ENCODE results near the gene AQR. TPM values are rescaled to one million over a fixed set of nuclear protein-coding genes. Genes with fewer than 3 reads are reported as not detected.

Gene AQR
- total RNA-seq, 1 experiment from 2014 or later = 62.1 TPM

DNA sequence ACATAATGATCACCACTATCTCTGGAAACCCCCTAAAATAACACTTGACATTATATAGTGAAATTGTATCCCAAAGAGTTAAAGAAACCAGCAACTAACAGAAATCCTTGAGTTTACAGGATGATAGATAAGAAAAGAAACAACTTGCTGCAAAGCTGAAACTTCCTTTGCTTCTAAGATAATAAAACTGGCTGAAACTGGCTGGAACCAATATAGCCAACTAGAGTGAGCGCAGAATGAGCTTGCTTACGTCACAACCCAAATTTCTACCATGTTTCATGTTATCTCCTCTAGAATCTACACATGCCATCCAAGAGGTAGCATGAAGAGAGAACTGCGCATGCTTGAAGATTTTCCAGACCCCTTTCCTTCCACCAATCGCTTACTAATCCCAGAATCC lies 90.4 kb downstream of the AQR start (continued):
- TF ChIP-seq, protein P1, sequence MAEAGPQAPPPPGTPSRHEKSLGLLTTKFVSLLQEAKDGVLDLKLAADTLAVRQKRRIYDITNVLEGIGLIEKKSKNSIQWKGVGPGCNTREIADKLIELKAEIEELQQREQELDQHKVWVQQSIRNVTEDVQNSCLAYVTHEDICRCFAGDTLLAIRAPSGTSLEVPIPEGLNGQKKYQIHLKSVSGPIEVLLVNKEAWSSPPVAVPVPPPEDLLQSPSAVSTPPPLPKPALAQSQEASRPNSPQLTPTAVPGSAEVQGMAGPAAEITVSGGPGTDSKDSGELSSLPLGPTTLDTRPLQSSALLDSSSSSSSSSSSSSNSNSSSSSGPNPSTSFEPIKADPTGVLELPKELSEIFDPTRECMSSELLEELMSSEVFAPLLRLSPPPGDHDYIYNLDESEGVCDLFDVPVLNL (CRISPR knock-in tag; IDR thresholded peaks at IDR 0.05; ENCODE audit: borderline replicate concordance, low read depth) = no peak
- no peak for TF ChIP-seq RORB (CRISPR knock-in tag; IDR thresholded peaks at IDR 0.05)
- no peak for TF ChIP-seq ZNF232 (CRISPR knock-in tag; IDR thresholded peaks at IDR 0.05)
- TF ChIP-seq, protein P2, sequence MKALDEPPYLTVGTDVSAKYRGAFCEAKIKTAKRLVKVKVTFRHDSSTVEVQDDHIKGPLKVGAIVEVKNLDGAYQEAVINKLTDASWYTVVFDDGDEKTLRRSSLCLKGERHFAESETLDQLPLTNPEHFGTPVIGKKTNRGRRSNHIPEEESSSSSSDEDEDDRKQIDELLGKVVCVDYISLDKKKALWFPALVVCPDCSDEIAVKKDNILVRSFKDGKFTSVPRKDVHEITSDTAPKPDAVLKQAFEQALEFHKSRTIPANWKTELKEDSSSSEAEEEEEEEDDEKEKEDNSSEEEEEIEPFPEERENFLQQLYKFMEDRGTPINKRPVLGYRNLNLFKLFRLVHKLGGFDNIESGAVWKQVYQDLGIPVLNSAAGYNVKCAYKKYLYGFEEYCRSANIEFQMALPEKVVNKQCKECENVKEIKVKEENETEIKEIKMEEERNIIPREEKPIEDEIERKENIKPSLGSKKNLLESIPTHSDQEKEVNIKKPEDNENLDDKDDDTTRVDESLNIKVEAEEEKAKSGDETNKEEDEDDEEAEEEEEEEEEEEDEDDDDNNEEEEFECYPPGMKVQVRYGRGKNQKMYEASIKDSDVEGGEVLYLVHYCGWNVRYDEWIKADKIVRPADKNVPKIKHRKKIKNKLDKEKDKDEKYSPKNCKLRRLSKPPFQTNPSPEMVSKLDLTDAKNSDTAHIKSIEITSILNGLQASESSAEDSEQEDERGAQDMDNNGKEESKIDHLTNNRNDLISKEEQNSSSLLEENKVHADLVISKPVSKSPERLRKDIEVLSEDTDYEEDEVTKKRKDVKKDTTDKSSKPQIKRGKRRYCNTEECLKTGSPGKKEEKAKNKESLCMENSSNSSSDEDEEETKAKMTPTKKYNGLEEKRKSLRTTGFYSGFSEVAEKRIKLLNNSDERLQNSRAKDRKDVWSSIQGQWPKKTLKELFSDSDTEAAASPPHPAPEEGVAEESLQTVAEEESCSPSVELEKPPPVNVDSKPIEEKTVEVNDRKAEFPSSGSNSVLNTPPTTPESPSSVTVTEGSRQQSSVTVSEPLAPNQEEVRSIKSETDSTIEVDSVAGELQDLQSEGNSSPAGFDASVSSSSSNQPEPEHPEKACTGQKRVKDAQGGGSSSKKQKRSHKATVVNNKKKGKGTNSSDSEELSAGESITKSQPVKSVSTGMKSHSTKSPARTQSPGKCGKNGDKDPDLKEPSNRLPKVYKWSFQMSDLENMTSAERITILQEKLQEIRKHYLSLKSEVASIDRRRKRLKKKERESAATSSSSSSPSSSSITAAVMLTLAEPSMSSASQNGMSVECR (CRISPR knock-in tag; IDR thresholded peaks at IDR 0.05; ENCODE audit: borderline replicate concordance) = no peak
- TF ChIP-seq JUN (CRISPR knock-in tag; IDR thresholded peaks at IDR 0.05) = no peak

DNA sequence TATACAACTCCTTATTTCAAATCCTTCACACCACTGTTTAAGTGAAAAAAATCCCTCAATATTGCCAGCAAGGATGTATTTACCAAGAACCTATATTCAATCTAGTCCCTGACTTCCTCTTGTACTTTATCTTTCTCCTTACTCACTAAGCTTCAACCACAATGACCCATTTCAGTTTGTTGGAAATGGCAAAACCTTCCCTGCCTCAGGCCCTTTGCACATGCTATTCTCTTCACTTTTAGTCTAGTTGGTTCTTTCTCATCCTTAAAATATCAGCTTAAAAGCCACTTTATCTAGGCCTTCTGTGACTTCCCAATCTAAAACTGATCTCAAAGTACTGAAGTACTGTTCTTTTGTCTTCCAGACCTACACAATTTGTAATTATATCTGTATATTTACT lies 92.9 kb downstream of the AQR start:
- CTCF ChIA-PET = no interaction called here
- H3K4me1 Mint-ChIP-seq = no peaks in the 10 kb centered on the region
- no peaks in the 10 kb centered on the region for H3K27me3 Mint-ChIP-seq (ENCODE audit: low read depth)
- H3K27ac Mint-ChIP-seq = no peak overlapping the region
- no peak for TF ChIP-seq RELA (CRISPR knock-in tag; IDR thresholded peaks at IDR 0.05; ENCODE audit: borderline replicate concordance)
- TF ChIP-seq, protein P3, sequence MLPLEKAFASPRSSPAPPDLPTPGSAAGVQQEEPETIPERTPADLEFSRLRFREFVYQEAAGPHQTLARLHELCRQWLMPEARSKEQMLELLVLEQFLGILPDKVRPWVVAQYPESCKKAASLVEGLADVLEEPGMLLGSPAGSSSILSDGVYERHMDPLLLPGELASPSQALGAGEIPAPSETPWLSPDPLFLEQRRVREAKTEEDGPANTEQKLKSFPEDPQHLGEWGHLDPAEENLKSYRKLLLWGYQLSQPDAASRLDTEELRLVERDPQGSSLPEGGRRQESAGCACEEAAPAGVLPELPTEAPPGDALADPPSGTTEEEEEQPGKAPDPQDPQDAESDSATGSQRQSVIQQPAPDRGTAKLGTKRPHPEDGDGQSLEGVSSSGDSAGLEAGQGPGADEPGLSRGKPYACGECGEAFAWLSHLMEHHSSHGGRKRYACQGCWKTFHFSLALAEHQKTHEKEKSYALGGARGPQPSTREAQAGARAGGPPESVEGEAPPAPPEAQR (CRISPR knock-in tag; IDR thresholded peaks at IDR 0.05) = no peak
- TF ChIP-seq ZNF396 (CRISPR knock-in tag; IDR thresholded peaks at IDR 0.05; ENCODE audit: borderline replicate concordance) = no peak
- TF ChIP-seq TEAD4 (CRISPR knock-in tag; IDR thresholded peaks at IDR 0.05) = no peak
- TF ChIP-seq, protein P4, sequence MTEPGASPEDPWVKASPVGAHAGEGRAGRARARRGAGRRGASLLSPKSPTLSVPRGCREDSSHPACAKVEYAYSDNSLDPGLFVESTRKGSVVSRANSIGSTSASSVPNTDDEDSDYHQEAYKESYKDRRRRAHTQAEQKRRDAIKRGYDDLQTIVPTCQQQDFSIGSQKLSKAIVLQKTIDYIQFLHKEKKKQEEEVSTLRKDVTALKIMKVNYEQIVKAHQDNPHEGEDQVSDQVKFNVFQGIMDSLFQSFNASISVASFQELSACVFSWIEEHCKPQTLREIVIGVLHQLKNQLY (CRISPR knock-in tag; IDR thresholded peaks at IDR 0.05) = no peak
- peaks cover 42% of the 10 kb centered on the region for H3K36me3 Mint-ChIP-seq
- POLR2A ChIA-PET = no interaction called here
- ATAC-seq (no peak), DNase-seq (ENCODE audit: low spot score) (no peak)
- no peak overlapping the region for H3K4me3 Mint-ChIP-seq
- H3K9me3 Mint-ChIP-seq = no peaks in the 10 kb centered on the region

DNA sequence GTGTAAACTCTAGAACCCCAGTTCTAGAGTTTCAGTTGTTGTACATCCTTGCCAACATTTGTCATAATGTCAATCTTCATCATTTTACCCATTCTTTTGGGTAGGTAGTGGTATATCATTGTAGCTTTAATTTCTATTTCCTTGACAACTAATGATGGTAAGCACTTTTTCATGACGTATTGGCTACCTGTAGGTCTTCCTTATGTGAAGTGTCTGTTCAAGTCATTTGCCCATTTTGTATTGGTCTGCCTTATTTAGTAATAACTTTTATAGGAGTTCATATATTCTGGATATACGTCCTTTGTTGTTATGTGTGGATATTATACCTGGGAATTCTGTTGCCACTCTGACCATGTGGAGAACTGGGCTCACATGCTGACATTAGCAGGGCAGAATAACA lies 100.4 kb downstream of the AQR start:
- Mint-ChIP-seq H3K4me1 (no peaks in the 10 kb centered on the region), H3K36me3 (peaks cover 53% of the 10 kb centered on the region), H3K4me3 (no peak overlapping the region), H3K27ac (no peak overlapping the region), H3K9me3 (peaks cover 7% of the 10 kb centered on the region; the same call in 1 of the 2 replicates), H3K27me3 (ENCODE audit: low read depth) (no peaks in the 10 kb centered on the region)
- ChIA-PET POLR2A (interaction anchor here (0.6 kb wide), 1 partner anchor 126 kb away, joined by 6 read pairs; no protein-coding TSS in a partner anchor), CTCF (no interaction called here)
- DNase-seq (ENCODE audit: low spot score) = no peak
- ATAC-seq = no peak
- TF ChIP-seq OVOL2 (CRISPR knock-in tag; IDR thresholded peaks at IDR 0.05; ENCODE audit: borderline replicate concordance) = no peak
- TF ChIP-seq ZNF317 (CRISPR knock-in tag; IDR thresholded peaks at IDR 0.05; ENCODE audit: borderline replicate concordance, low read depth) = no peak
- TF ChIP-seq, protein P5, sequence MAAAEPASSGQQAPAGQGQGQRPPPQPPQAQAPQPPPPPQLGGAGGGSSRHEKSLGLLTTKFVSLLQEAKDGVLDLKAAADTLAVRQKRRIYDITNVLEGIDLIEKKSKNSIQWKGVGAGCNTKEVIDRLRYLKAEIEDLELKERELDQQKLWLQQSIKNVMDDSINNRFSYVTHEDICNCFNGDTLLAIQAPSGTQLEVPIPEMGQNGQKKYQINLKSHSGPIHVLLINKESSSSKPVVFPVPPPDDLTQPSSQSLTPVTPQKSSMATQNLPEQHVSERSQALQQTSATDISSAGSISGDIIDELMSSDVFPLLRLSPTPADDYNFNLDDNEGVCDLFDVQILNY (CRISPR knock-in tag; IDR thresholded peaks at IDR 0.05) = no peak
- TF ChIP-seq TEAD1 (CRISPR knock-in tag; IDR thresholded peaks at IDR 0.05) = no peak
- no peak for TF ChIP-seq IRF2 (CRISPR knock-in tag; IDR thresholded peaks at IDR 0.05; ENCODE audit: borderline replicate concordance, low read depth)
- no peak for TF ChIP-seq GTF2I (CRISPR knock-in tag; conservative IDR thresholded peaks at IDR 0.05)
- no peak for TF ChIP-seq NFE2L1 (CRISPR knock-in tag; IDR thresholded peaks at IDR 0.05)
- TF ChIP-seq ZNF423 (CRISPR knock-in tag; IDR thresholded peaks at IDR 0.05) = no peak
- TF ChIP-seq, protein P6, sequence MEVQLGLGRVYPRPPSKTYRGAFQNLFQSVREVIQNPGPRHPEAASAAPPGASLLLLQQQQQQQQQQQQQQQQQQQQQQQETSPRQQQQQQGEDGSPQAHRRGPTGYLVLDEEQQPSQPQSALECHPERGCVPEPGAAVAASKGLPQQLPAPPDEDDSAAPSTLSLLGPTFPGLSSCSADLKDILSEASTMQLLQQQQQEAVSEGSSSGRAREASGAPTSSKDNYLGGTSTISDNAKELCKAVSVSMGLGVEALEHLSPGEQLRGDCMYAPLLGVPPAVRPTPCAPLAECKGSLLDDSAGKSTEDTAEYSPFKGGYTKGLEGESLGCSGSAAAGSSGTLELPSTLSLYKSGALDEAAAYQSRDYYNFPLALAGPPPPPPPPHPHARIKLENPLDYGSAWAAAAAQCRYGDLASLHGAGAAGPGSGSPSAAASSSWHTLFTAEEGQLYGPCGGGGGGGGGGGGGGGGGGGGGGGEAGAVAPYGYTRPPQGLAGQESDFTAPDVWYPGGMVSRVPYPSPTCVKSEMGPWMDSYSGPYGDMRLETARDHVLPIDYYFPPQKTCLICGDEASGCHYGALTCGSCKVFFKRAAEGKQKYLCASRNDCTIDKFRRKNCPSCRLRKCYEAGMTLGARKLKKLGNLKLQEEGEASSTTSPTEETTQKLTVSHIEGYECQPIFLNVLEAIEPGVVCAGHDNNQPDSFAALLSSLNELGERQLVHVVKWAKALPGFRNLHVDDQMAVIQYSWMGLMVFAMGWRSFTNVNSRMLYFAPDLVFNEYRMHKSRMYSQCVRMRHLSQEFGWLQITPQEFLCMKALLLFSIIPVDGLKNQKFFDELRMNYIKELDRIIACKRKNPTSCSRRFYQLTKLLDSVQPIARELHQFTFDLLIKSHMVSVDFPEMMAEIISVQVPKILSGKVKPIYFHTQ (CRISPR knock-in tag; IDR thresholded peaks at IDR 0.05) = no peak
- TF ChIP-seq, protein P7, sequence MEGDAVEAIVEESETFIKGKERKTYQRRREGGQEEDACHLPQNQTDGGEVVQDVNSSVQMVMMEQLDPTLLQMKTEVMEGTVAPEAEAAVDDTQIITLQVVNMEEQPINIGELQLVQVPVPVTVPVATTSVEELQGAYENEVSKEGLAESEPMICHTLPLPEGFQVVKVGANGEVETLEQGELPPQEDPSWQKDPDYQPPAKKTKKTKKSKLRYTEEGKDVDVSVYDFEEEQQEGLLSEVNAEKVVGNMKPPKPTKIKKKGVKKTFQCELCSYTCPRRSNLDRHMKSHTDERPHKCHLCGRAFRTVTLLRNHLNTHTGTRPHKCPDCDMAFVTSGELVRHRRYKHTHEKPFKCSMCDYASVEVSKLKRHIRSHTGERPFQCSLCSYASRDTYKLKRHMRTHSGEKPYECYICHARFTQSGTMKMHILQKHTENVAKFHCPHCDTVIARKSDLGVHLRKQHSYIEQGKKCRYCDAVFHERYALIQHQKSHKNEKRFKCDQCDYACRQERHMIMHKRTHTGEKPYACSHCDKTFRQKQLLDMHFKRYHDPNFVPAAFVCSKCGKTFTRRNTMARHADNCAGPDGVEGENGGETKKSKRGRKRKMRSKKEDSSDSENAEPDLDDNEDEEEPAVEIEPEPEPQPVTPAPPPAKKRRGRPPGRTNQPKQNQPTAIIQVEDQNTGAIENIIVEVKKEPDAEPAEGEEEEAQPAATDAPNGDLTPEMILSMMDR (IDR thresholded peaks at IDR 0.05) = no peak
- TF ChIP-seq PRRX2 (CRISPR knock-in tag; IDR thresholded peaks at IDR 0.05) = no peak
- no peak for TF ChIP-seq RELA (CRISPR knock-in tag; IDR thresholded peaks at IDR 0.05; ENCODE audit: borderline replicate concordance)

Data from WTC11 (cell line).